Stimulated activated CD4-positive, alpha-beta T cell treated with anti-CD3 and anti-CD28 coated beads, Interleukin-12 subunit alpha, Interleukin-12 subunit beta, amount 100 ng/mL, for 48 hours (primary cell): Measurements from ENCODE around the gene TNC.

Experiments
- DNase-seq, 3 donors: peaks; one replicate each; pipeline ENCODE4 v3.0.0-alpha.2; 2020; ENCODE audit warnings: low read depth in 2 of 3, low spot score in 1 of 3

The TNC gene

DNA sequence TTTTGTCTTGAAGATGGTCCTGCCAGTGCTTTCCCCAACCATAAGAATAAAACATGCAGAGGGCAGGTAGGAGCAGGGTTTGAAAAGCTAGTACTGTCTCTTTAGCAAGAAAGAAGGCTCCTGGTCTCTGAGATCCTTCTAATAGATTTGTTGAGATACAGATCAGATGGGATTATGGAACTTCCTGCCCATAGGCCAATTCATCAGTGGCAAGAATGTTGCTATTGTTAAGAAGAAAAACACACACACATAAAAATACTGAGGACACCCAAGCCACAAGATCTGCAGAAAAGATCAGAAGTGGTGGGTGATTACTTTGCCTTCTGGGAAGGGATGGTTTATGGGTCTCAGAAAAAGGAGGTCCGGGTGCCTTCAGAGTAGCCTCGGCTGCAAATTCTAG lies 59.8 kb downstream of the TNC start:
- DNase-seq = no peak

DNA sequence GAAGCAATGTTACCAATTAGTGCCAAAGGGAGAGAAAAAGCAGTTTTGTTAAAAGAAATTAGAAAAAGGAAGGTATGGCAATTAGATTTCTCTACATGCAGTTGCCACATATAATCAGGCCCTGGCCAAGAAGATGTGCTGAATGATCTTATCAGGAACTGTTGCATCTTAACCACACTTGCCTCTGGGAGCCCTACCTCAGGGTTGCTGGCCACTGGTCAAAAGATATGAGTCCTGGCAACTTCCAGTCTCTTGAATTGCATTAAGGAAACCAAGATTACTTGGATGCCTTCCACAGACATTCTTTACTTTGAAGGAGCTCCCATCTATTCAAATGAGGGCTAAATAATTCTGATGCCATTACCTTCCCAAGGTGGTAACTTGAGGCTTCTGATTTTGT lies 60.4 kb downstream of the TNC start:
- DNase-seq = no peak

DNA sequence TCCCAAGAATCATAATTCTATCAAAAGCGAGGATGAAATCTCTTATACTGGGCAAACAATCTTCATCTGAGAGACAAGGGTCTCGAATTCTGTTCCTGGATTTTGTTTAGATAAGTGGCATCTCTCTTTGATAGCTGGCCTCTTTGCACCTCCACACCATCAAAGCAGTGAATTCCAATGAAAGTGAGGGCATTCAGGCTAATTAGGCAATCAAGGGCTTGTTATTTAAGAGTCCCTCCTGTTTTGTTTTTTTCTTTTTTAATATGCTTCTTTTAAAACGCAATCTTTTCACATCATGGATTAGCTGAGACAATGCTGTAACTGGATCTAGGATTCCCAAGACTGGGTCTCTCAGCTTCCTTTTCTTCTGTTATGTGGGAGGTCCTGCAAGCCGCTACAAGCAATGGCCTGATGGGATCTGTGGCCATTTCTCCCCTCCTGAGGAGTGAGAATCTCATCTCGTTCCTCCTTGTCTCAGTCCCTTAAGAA lies 67.9 kb downstream of the TNC start:
- no peak for DNase-seq

DNA sequence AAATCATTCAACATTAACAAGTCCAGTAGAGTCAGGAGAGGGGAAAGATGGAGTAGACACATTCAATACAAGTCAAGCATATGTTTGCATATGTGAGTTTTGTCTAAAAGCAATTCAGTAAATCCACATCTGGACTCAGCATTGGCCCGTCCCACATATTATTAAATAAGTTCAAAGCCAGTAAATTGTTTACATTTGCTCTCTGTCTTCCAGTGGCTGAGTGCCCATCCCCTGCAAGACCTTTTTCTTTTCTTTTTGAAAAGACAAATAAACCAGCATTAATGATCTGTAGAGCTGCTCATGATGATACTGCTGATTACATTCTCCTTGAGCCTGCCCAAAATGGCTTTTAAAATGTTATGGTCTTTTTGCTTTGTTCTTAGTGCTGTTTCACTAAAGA lies 71.1 kb downstream of the TNC start:
- no peak for DNase-seq

DNA sequence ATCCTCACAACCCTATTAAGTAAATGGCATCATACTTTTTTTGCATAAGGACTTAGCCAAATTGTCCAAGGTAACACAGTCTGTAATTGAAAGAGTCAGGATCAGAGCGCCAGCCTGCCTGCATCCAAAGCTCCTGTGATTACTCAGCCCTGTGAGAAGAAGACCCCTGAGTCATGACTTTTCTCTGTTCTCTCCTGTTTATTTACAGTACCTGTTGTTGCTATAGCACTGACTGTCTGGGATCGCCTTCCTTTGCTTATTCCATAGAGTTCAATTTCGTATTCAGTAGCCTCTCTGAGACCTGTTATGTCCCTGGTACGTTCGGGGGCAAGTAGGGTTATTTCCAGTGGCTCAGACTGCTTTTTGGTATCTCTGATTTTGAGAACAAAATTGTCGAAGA lies 71.8 kb downstream of the TNC start:
- DNase-seq = no peak

DNA sequence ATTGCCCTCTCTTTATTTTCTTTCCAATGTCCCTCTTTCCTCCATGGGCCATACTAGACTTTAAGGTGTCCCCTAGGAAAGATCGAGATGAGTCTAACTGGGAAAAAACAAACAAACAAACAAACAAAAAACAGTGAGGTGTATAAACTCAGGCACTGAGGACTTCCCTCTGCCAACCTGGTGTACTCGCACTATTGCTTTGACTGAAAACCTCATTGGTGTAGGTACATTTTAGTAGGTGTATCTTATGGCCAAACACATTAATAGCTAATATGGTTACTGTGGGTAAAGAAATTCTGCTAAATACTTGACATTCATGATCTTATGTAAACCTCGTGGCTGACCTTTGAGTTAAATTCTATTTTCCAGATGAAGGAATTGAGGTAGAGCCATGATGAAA lies 74.3 kb downstream of the TNC start:
- no peak for DNase-seq

DNA sequence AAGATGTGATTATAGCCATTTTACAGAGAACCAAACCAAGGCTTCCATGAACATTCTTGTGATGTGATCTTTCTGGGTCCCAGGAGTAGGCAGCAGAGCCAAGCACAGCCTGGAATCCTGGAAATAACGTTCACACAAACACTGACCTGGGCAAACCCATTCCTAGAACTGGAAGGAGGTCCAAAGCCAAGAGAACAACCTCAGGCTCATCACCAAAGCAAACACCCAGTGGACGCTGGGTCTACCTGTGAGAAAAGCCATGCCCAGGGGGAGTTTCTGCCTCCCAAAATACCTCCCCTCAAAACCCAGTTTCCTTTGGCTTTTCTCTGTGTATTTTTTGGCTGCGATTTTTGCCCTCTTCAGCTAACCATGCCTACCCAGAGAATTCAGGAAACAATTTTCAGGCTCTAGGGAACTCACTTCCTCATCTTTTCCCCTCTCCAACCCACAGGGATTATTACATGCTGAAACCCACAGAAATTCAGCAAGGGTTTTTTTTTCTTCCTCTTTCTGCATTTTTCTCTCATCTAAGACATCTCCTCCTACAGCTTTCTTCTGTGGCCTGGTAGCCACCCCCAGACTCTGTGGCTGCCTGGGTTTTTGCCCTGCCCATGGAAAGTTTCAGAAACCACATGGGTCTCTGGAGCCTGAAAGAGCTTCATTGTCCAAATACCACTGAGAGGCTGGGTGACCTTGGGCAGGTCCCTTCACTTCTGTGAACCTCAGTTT lies 75.0 kb downstream of the TNC start:
- peak; percentile 23 to 34 (median 25) for DNase-seq

DNA sequence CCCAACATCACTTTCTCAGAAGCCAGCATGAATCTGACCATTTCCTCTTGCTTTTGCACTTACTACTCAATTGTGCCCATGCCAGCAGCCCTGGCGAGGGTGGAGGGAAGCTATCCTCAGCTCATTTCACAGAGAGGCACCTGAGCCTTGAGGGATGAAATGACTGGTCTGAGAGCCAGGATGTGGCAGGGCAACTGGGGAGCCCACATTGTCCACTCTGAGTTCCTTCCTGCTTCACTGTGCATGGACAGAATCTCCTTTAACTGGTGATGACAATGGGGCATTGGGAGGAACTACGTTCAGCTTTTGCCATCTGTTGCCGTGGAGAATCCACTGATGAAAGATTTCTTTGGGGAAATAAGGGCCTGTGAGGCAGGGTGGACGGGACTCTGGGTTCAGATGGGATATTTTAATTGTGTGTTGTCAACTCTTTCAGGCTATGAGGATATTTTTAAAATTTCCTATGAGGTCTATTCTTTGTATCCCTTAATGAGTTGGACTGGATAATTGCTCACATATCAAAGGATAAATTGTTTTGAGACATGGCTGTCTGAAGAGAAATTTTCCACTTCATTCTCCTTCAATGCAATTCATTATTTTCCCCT lies 78.3 kb downstream of the TNC start:
- DNase-seq = no peak

DNA sequence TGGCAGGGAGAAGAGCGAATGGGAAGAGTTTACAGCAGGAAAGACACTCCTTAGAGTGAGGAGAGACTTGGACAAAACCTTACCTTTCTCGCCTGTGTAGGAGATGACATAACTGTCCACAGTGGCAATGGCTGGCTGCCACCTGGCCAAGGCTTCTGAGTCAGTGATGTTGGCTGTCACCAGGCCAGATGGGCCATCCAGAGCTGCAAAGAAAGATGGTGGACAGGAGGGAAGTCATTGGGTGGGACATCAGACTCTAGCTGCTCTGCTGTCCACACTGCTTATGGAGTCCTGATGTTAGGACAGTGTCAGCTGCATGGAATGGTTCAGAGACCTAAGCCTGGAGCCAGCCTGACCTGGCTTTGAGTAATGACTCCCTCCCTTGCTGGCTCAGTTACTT lies 79.8 kb downstream of the TNC start:
- DNase-seq = no peak

DNA sequence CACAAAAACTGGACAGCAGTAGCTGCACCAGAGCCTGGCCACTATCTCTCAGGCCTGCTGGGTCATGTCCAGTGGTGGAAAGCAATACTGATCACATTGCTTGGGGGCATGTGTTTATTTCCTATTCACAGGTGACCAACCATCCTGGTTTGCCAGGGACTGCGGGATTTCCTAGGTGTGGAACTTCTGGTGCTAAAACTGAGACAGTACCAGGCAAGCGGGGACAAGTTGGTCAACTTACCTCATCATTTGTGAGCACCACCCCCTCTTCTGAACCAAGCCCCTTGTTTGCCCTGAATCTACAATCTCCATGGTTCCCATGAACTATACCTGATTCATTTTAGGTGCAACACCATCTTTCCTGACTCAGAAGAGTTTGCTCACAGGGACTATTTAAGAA lies 81.3 kb downstream of the TNC start:
- no peak for DNase-seq

DNA sequence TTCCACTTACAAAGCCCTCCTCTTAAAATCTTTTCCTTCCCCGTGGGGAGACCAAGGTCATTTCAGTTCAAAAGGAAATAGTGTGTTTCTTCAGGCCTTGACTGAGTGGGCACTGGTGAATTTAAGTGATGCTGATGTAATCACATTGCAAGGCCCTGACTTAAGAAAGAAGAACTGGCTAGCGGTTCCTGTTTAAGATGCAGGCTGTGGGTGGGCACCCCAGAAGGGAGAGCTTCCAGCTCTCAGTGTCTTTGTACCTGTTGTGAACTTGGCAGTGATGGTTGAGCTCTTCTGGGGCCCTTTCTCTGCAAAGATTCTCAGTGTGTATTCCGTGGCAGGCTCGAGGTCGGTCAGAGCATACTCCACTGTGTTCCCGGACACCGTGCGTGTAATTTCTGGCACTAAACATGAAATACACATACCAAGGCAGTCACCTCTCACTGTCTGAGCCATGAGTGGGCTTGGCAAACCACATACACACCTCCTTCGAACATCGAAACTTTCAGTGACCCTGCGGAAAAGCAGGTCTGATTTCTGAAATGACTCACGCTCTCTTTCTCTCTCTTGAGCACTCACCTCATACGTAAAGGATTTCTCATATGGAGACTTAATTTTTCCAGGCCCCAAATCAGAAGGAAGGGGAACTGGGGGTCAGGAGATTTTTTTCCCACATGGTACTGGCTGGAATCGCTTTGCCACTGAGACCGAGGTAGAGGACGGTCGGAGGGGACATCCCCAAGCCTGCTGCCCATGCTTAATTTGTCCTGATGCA lies 81.9 kb downstream of the TNC start:
- peak; percentile 44 to 56 (median 53) for DNase-seq

DNA sequence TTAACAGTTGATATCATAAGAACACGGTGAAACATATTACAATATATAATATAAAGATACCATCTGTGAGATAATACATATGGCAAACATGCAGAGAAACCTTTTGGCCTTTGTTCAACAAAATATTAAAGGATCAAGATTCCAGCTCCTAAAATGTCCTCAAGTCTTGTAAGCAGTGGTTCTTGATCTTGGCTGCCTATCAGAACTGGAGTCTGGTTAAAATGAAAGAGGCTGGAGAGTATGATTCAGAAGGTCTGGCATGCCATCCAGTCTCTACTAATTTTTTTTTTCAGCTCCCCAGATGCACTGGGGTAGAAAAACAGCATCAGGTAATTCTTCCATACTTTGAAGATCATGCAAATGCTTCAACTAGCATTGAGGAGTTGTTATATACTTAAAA lies 83.2 kb downstream of the TNC start:
- DNase-seq = no peak

DNA sequence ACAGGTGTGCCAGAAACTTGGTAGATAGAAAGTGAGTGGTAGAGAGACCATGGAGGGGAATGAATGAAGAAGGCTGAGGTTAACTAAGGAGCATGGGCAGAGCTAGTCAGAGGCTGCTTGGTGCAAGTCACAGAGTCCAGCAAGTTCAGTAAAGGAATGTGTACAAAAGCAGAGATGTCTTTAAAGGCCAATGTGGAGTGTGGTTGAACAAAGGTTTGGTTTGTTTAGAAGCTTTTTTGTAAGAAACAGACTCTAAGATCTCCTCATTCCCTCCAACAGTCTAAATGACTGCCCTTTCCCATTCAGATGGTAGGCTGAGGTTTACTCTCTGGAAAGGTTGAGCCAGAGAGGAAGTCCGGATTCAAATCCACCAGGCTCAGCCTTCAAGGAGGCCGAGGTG lies 84.2 kb downstream of the TNC start:
- no peak for DNase-seq

DNA sequence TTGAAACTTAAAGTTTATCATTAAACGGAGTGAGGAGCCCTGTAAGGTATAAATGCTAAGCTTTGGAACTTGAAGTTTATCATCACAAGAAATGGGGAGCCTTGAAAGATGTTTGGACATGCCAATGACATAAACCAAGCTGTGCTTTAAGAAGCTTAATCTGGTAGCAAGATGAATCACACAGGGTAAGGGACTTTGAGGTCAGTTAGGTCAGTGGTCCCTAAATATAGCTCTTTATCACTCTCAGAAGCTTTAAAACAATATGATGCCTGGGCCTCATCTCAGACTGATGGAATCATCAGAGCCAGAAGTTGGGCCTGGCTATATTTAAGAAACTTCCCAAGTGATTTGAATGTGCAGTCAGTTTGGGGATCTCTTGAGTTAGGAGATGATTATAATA lies 85.7 kb downstream of the TNC start:
- DNase-seq = no peak

DNA sequence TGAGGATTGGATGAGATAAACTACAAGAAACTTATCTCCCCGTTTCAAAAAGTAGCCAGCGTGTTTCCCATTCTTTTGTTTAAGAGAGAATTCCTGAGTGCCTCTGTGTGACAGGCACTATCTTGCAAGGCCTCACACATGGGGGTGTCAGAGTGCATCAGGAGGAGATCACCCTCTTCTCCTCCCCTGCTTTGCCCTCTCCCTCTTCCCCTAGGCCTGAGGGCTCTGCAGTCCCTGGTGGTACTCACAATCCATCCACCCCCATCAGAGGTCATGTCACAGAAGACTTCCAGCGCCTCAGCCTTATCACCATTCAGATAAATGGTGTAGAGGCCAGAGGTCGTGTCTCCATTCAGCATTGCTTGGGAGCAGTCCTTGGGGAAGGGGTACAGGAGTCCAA lies 88.0 kb downstream of the TNC start:
- DNase-seq = no peak

DNA sequence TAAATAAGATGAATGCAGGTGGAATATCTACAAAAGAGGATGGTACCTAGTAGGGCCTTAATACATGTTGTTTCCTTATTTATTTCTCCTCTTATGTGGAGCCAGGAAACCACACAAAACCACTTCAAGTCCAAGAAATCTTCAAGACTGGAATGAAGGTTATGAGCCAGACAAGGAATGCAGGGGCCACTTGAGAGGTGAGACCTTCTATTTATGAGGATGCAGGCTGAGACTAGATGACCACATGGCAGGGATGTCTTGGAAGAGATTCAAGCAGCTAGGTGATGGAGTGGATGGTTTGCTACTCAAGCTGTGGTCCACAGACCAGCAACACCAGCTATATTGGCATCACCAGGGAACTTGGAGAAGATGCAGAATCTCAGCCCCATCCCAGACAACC lies 92.2 kb downstream of the TNC start:
- DNase-seq = no peak

DNA sequence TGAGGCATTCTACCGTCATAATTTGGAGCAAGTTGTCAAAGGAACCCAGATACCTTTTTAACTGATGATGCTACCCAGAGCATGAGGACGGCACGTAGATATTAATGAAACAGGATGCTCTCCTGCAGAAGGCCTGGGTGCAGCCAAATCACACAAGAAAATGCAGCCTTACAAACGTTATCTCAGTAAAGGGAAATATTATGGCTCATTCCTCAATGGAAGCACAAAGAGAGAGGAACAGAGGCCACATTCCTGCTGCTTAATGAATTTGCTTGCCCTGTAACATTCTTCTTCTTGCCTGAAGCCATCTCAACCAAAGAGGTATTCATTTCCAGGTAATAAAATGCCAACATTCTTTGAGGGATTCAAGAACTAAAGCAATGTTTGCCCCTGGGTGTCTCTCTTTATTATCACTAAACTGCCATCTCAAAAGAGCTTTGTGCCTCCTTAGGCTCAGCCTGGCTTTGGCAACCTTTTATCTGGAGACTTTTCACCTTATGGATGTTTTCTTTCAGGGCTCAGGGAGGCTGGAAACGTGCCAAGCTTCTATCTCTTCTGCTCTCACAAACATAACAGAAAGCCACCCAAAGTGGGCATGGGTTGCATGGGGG lies 92.9 kb downstream of the TNC start:
- no peak for DNase-seq

DNA sequence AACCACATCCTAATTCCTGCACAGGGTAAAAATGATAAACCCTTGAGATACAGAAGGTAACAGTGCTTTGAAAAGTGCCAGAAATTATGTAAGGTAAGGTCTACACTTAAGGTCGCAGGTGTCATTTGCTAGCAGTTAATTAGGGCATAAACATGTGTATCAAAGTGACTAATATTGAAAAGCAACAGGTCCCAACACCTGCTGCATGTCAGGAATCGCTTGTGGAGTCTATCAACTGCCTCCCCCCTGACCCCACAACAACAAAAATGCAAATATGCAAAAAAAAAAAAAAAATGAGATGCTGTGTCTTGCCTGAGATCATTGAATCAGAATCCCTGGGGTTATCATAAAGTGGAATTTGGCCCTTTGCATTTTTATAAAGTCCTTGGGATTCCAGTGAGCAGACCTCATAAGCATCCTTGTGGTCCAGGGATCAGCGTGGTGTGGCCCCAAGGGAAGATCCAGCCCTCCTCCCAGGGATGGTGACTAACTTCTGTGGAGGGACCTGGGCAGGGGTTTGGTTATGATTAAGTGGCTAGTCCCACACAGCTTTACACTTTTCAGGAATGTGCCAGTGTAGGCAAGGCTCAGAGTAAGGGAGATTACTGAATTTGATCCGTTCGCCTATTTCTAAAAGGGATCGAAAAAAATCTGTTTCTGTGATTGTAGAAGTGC lies 95.1 kb downstream of the TNC start:
- DNase-seq = no peak

DNA sequence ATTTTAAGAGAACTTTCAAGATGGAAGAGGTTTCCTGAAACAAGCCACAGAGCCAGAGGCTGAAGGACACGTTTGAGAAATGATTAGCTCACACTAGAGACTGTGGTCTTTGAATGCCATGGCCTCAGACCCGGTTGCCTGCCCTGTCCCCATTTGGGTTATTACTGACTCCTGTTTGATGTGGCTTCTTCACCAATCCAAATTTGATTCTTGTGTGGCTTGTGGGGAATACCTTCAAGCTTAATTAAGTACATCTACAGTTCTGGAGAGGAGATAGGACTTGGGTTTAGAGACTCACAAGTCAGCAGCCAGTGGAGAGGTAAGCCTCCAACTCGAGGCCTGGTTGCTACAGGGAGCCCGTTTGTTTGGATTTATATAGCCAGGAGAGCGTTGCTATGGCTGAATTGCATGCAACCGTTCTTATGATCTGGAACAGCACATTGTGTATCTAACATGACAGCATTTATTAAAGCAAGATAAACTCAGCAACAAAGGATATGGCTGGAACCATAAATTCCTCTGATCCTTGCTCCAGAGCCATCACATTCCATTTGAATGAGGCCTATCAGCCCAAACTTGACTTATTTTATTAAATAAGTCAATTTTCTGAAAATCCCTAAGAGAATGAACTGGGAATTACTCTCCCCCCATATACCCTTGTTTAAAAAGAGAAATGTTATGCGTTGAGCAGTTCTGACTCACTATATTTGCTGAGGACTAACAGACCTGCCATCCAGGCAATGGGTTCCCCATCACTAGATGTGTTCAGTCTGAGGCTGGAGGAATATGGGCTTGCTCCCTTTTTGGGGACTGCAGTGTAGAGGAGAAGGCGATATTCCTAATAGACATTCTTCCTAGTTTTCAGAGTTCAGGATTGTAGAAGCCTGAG lies 99.2 kb downstream of the TNC start:
- DNase-seq = no peak

DNA sequence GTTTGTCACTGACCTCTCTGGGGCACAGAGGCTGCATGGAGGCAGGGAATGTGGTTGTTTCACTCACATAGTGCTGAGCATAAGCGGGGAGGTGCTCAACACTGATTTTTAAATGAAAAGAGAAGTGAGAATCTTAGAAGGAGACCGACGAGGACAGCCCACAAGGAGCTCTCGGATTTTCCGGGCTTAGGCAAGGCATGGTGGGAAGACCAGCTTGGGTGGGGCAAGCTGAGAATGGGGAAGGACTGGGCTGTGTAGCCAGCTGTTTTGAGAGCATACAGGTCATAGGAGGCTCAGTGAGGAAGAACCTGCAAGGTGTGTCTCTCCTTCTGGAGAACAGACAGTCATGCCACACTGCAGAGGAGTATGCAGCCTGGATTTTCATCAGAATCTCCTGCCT lies 101.6 kb downstream of the TNC start:
- no peak for DNase-seq
